ENCODE data around the gene PRR22. TPM values are rescaled to one million over a fixed set of nuclear protein-coding genes. Genes with fewer than 3 reads are reported as not detected.

PRR22 gene
- 0.37 and 0.78 TPM in 2 replicates for total RNA-seq

DNA sequence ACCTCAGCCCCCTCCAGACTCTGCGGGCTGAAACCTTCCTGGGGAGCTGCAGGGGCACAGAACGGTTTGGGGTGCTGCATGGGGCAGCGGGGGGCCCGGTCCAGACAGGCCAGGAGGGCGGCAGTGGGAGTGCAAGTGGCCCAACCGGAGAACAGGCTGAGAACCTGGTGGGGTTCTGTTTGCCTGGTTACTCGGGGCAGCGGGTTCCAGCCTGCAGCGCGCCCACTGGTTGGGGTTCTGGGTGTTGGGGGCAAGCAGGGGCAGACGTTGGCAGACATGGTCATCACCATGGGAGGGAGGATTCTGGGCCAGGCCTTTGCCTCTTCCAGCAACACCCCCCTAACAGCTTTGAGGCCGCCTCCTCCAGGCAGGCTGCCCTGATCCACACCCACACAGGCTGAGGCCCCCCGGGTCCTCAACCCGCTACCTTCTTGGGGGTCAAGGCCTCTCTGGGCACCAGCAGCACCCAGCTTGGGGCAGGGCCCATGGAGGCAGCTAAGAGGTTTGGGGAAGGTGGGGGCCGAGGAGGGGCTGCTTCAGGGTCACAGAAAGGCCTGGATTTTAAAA is at the start of gene PRR22:
PRR22 (minus strand) TSS at position 166 of the 567 bp plus-strand sequence; CDS start at position 80, 86 bp downstream.

GRCh38 chr19:5804516-5805461 is 20.2 kb upstream of the PRR22 start, which contains the start of gene NRTN:
Gene NRTN (plus strand): TSS chr19:5805067. CDS start chr19:5824166, 19,099 bp downstream.

GRCh38 chr19:5790559-5791520 is 6.3 kb upstream of the PRR22 start, which contains the start of gene DUS3L:
Gene DUS3L (minus strand): TSS chr19:5791163. CDS start chr19:5791141, 22 bp downstream.

Other genes starting within 250 kb of the PRR22 start
- gene TINCR, start 216.8 kb downstream of the PRR22 start, total RNA-seq, result under 0.01 TPM in 1 of 2 replicates, not detected in the other
- gene SAFB2, start 162.0 kb downstream of the PRR22 start, total RNA-seq, result 27.9 and 45.0 TPM in 2 replicates
- 33.8 and 54.7 TPM in 2 replicates for gene SAFB, start 161.7 kb downstream of the PRR22 start, total RNA-seq
- 28.3 and 37.5 TPM in 2 replicates for gene MICOS13, start 104.2 kb downstream of the PRR22 start, total RNA-seq
- gene HSD11B1L, start 103.7 kb downstream of the PRR22 start, total RNA-seq, result 4.7 and 11.4 TPM in 2 replicates
- gene RPL36, start 94.5 kb downstream of the PRR22 start, total RNA-seq, result 291 and 466 TPM in 2 replicates
- gene LONP1, start 64.6 kb downstream of the PRR22 start, total RNA-seq, result 51.4 and 71.4 TPM in 2 replicates
- not detected in 2 replicates for gene CATSPERD, start 64.1 kb downstream of the PRR22 start, total RNA-seq
- 44.4 and 48.9 TPM in 2 replicates for gene DUS3L, start 6.4 kb upstream of the PRR22 start, total RNA-seq
- 0.20 TPM in 1 of 2 replicates, not detected in the other for gene NRTN, start 20.3 kb upstream of the PRR22 start, total RNA-seq
- gene FUT6, start 55.0 kb upstream of the PRR22 start, total RNA-seq, result not detected in 2 replicates
- not detected in 2 replicates for gene FUT3, start 66.7 kb upstream of the PRR22 start, total RNA-seq
- gene FUT5, start 85.8 kb upstream of the PRR22 start, total RNA-seq, result not detected in 2 replicates
- gene NDUFA11, start 119.0 kb upstream of the PRR22 start, total RNA-seq, result 216 and 438 TPM in 2 replicates
- gene VMAC, start 120.1 kb upstream of the PRR22 start, total RNA-seq, result 4.3 and 5.5 TPM in 2 replicates
- gene CAPS, start 129.5 kb upstream of the PRR22 start, total RNA-seq, result 4.9 and 5.5 TPM in 2 replicates
- gene RANBP3, start 193.4 kb upstream of the PRR22 start, total RNA-seq, result 40.1 and 47.3 TPM in 2 replicates